ENCODE data around the gene AKAP13. TPM values are rescaled to one million over a fixed set of nuclear protein-coding genes. Genes with fewer than 3 reads are reported as not detected.

The AKAP13 gene
- total RNA-seq, 1 donor from 2014 or later = 145 TPM

- H3K36me3 Mint-ChIP-seq (ENCODE audit: unreplicated experiment) = no peaks in the 10 kb centered on the region
- H3K4me3 Mint-ChIP-seq (ENCODE audit: unreplicated experiment) = no peak overlapping the region
- no peaks in the 10 kb centered on the region for H3K27me3 Mint-ChIP-seq (ENCODE audit: unreplicated experiment)
Observed at GRCh38 chr15:85550283-85550682, 169.9 kb downstream of the AKAP13 start.

GRCh38 chr15:85551221-85551832 is 170.9 kb downstream of the AKAP13 start:
- no peaks in the 10 kb centered on the region for H3K36me3 Mint-ChIP-seq (ENCODE audit: unreplicated experiment)

More at GRCh38 chr15:85550283-85550682, 169.9 kb downstream of the AKAP13 start:
- DNase-seq = no peak
- TF ChIP-seq CTCF (IDR thresholded peaks at IDR 0.05; ENCODE audit: partially characterized antibody, unreplicated experiment) = no peak
- Mint-ChIP-seq H3K9me3 (ENCODE audit: unreplicated experiment) (no peaks in the 10 kb centered on the region), H3K4me1 (ENCODE audit: low read depth, unreplicated experiment) (no peaks in the 10 kb centered on the region), H3K27ac (ENCODE audit: unreplicated experiment) (no peak overlapping the region)

GRCh38 chr15:85554852-85555521 is 174.6 kb downstream of the AKAP13 start:
- no peak for DNase-seq
- Mint-ChIP-seq H3K4me3 (ENCODE audit: unreplicated experiment) (no peak overlapping the region), H3K36me3 (ENCODE audit: unreplicated experiment) (no peaks in the 10 kb centered on the region), H3K9me3 (ENCODE audit: unreplicated experiment) (no peaks in the 10 kb centered on the region), H3K27ac (ENCODE audit: unreplicated experiment) (no peak overlapping the region), H3K27me3 (ENCODE audit: unreplicated experiment) (no peaks in the 10 kb centered on the region), H3K4me1 (ENCODE audit: low read depth, unreplicated experiment) (no peaks in the 10 kb centered on the region)
- no peak for TF ChIP-seq CTCF (IDR thresholded peaks at IDR 0.05; ENCODE audit: partially characterized antibody, unreplicated experiment)

More at GRCh38 chr15:85551221-85551832, 170.9 kb downstream of the AKAP13 start:
- no peaks in the 10 kb centered on the region for H3K4me1 Mint-ChIP-seq (ENCODE audit: low read depth, unreplicated experiment)
- H3K9me3 Mint-ChIP-seq (ENCODE audit: unreplicated experiment) = no peaks in the 10 kb centered on the region
- no peak for DNase-seq
- H3K27ac Mint-ChIP-seq (ENCODE audit: unreplicated experiment) = no peak overlapping the region
- no peaks in the 10 kb centered on the region for H3K27me3 Mint-ChIP-seq (ENCODE audit: unreplicated experiment)
- no peak for TF ChIP-seq CTCF (IDR thresholded peaks at IDR 0.05; ENCODE audit: partially characterized antibody, unreplicated experiment)
- no peak overlapping the region for H3K4me3 Mint-ChIP-seq (ENCODE audit: unreplicated experiment)

- H3K4me3 Mint-ChIP-seq (ENCODE audit: unreplicated experiment) = no peak overlapping the region
- no peaks in the 10 kb centered on the region for H3K9me3 Mint-ChIP-seq (ENCODE audit: unreplicated experiment)
- no peak overlapping the region for H3K27ac Mint-ChIP-seq (ENCODE audit: unreplicated experiment)
- no peak for DNase-seq
- H3K27me3 Mint-ChIP-seq (ENCODE audit: unreplicated experiment) = no peaks in the 10 kb centered on the region
- H3K36me3 Mint-ChIP-seq (ENCODE audit: unreplicated experiment) = no peaks in the 10 kb centered on the region
- H3K4me1 Mint-ChIP-seq (ENCODE audit: low read depth, unreplicated experiment) = no peaks in the 10 kb centered on the region
- no peak for TF ChIP-seq CTCF (IDR thresholded peaks at IDR 0.05; ENCODE audit: partially characterized antibody, unreplicated experiment)
Observed at GRCh38 chr15:85555875-85556617, 175.6 kb downstream of the AKAP13 start.

GRCh38 chr15:85556618-85556895 is 176.2 kb downstream of the AKAP13 start:
- Mint-ChIP-seq H3K9me3 (ENCODE audit: unreplicated experiment) (no peaks in the 10 kb centered on the region), H3K4me1 (ENCODE audit: low read depth, unreplicated experiment) (no peaks in the 10 kb centered on the region), H3K4me3 (ENCODE audit: unreplicated experiment) (no peak overlapping the region), H3K36me3 (ENCODE audit: unreplicated experiment) (no peaks in the 10 kb centered on the region), H3K27ac (ENCODE audit: unreplicated experiment) (no peak overlapping the region), H3K27me3 (ENCODE audit: unreplicated experiment) (no peaks in the 10 kb centered on the region)
- no peak for TF ChIP-seq CTCF (IDR thresholded peaks at IDR 0.05; ENCODE audit: partially characterized antibody, unreplicated experiment)
- DNase-seq = no peak
